ENCODE measurements around the gene RRAS2. TPM values are rescaled to one million over a fixed set of nuclear protein-coding genes. Genes with fewer than 3 reads are reported as not detected.

The RRAS2 gene
- total RNA-seq, 4 donors from 2014 or later, result 51.5 to 81.4 (median 66.8) TPM

DNA sequence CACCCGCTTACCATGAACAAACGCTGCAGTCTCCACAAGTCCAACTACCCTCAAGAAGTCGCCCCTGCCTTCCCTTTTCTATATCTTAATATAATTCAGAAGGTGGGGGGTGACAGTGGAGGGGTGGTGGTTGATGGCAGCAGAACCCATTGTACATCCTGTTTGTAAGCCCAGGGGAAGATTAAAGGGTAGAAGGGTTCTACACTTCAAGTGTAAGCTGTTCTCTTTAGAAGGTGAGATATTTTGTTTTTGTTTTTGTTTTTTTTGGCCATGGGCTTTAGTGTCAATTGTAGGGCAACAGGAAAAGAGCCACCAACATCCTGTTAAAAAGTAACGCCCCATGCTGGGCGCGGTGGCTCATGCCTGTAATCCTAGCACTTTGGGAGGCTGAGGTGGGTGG lies 34.9 kb upstream of the RRAS2 start:
- Histone ChIP-seq H3K27ac (no peak overlapping the region), H3K4me1 (no peaks in the 10 kb centered on the region), H3K27me3 (no peaks in the 10 kb centered on the region), H3K4me3 (replicated peaks in 1 of 3) (no peak overlapping the region), H3K36me3 (no peaks in the 10 kb centered on the region), H3K9me3 (no peaks in the 10 kb centered on the region)
- TF ChIP-seq POLR2A (IDR thresholded peaks at IDR 0.05) (no peak), CTCF (IDR thresholded peaks at IDR 0.05) (no peak)
- WGBS, 2 donors, result 92 to 93% methylated on average over 6 of the region's 6 CpGs
- DNase-seq, result no peak
- intact Hi-C loops (cut with DNase I), result no loop called here

GRCh38 chr11:14393129-14393528 lies 34.1 kb upstream of the RRAS2 start:
- Histone ChIP-seq H3K27me3 (no peaks in the 10 kb centered on the region), H3K27ac (no peak overlapping the region), H3K4me3 (replicated peaks in 1 of 3) (no peak overlapping the region), H3K36me3 (no peaks in the 10 kb centered on the region), H3K4me1 (no peaks in the 10 kb centered on the region), H3K9me3 (no peaks in the 10 kb centered on the region)
- intact Hi-C loops (cut with DNase I), result no loop called here
- no peak for TF ChIP-seq POLR2A (IDR thresholded peaks at IDR 0.05)
- no peak for TF ChIP-seq CTCF (IDR thresholded peaks at IDR 0.05)
- 90 to 92% methylated on average over 5 of the region's 5 CpGs for WGBS, 2 donors
- DNase-seq, result no peak

- H3K27ac ChIP-seq, result no peak overlapping the region
- no peaks in the 10 kb centered on the region for H3K4me1 ChIP-seq
- H3K9me3 ChIP-seq, result no peaks in the 10 kb centered on the region
- 90 to 92% methylated on average over 1 of the region's 1 CpG for WGBS, 2 donors
- TF ChIP-seq POLR2A (IDR thresholded peaks at IDR 0.05), result no peak
- TF ChIP-seq CTCF (IDR thresholded peaks at IDR 0.05), result no peak
- H3K36me3 ChIP-seq, result no peaks in the 10 kb centered on the region
- intact Hi-C loops (cut with DNase I), result no loop called here
- no peak for DNase-seq
- no peak overlapping the region for H3K4me3 ChIP-seq (replicated peaks in 1 of 3)
- H3K27me3 ChIP-seq, result no peaks in the 10 kb centered on the region
Observed at GRCh38 chr11:14390669-14391068, 31.7 kb upstream of the RRAS2 start.

- no peak for TF ChIP-seq POLR2A (IDR thresholded peaks at IDR 0.05)
- TF ChIP-seq CTCF (IDR thresholded peaks at IDR 0.05), result no peak
- no peaks in the 10 kb centered on the region for H3K27me3 ChIP-seq
- no peaks in the 10 kb centered on the region for H3K9me3 ChIP-seq
- H3K27ac ChIP-seq, result no peak overlapping the region
- 80 to 82% methylated on average over 4 of the region's 4 CpGs for WGBS, 2 donors
- no peaks in the 10 kb centered on the region for H3K36me3 ChIP-seq
- H3K4me3 ChIP-seq (replicated peaks in 1 of 3), result no peak overlapping the region
- no peaks in the 10 kb centered on the region for H3K4me1 ChIP-seq
- intact Hi-C loops (cut with DNase I), result no loop called here
- DNase-seq, result no peak
Observed at GRCh38 chr11:14388352-14388751, 29.4 kb upstream of the RRAS2 start.

DNA sequence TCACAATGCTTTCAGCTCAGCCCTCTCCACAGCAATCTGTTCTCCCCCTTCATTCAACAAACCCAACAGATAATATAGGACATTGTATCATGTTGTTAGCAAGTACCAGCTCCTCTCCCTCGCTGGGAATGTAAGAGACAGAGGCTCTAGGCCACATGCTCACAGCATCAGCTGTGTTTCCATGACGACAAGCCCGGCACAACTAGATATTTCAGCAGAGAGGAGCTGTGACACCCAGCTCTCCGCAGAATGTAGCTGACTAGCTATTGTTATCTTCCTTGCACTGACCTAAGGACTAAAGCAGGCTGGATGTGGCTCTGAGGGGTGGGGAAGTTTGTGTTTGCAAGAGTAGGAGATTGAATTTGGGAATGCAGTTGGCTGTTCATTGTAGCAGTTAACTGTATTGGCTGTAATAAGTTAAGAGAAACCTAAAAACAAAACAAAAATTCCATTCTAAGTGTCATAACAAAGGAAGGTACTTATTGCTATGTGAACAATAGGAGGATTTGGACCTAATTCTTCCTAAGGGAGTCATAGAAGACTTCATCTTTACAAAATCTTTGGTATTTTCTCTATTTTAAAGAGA lies 28.0 kb upstream of the RRAS2 start:
- TF ChIP-seq CTCF (IDR thresholded peaks at IDR 0.05) (no peak), POLR2A (IDR thresholded peaks at IDR 0.05) (no peak)
- Histone ChIP-seq H3K9me3 (no peaks in the 10 kb centered on the region), H3K4me3 (replicated peaks in 1 of 3) (no peak overlapping the region), H3K27me3 (no peaks in the 10 kb centered on the region), H3K36me3 (no peaks in the 10 kb centered on the region), H3K27ac (no peak overlapping the region), H3K4me1 (no peaks in the 10 kb centered on the region)
- 53 to 59% methylated on average over 4 of the region's 4 CpGs for WGBS, 2 donors
- intact Hi-C loops (cut with DNase I), result no loop called here
- DNase-seq, result no peak
